A549 (cell line): Measurements from ENCODE around the gene FIBIN.

Experiments used
- CBX2 ChIP-seq: fragments of 200-600 bp; sonication (generic); IDR thresholded peaks from 2 replicates; pipeline ENCODE4 v1.6.1; 2016; ENCODE audit warnings: low read depth, mild to moderate bottlenecking, borderline replicate concordance
- CBX8 ChIP-seq: fragments of 200-600 bp; sonication (generic); IDR thresholded peaks from 2 replicates; pipeline ENCODE4 v1.6.1; 2016
- CEBPB ChIP-seq, 2 experiments: fragments of >200 bp in 1 of 2; sonication (Bioruptor Twin) in 1 of 2; formaldehyde crosslinking in 1 of 2; IDR thresholded peaks; 2 replicates each; pipeline ENCODE4 v1.6.1; 2012 to 2016
- CTCF ChIP-seq: fragments of >200 bp; sonication (Bioruptor Twin); formaldehyde crosslinking; IDR thresholded peaks from 3 replicates; pipeline ENCODE4 v1.5.1; 2016
- EP300 ChIP-seq, 2 experiments: fragments of >200 bp; sonication (Bioruptor Twin); formaldehyde crosslinking; IDR thresholded peaks; 2 replicates in 1 of 2; 3 replicates in 1 of 2; pipeline ENCODE4 v1.6.1; 2016 to 2017
- ESRRA ChIP-seq: fragments of 150-350 bp; IDR thresholded peaks from 2 replicates; pipeline ENCODE4 v1.6.1; 2014; ENCODE audit warnings: mild to moderate bottlenecking, low read length, borderline replicate concordance
- JUN ChIP-seq, 2 experiments: fragments of >200 bp; sonication (Bioruptor Twin); formaldehyde crosslinking; IDR thresholded peaks; 2 replicates in 1 of 2; 3 replicates in 1 of 2; pipeline ENCODE4 v1.6.1; 2016 to 2017
- KDM1A ChIP-seq: fragments of 200-600 bp; sonication (generic); IDR thresholded peaks from 2 replicates; pipeline ENCODE4 v1.6.1; 2016; ENCODE audit warnings: low read depth, mild to moderate bottlenecking
- PBX3 ChIP-seq: IDR thresholded peaks from 2 replicates; pipeline ENCODE4 v1.6.1; 2012
- POLR2A ChIP-seq: IDR thresholded peaks from 2 replicates; pipeline ENCODE4 v1.6.1; 2012; ENCODE audit warnings: mild to moderate bottlenecking, low read length
- REST ChIP-seq: fragments of 200-600 bp; sonication (generic); IDR thresholded peaks from 2 replicates; pipeline ENCODE4 v1.6.1; 2016; ENCODE audit warnings: antibody characterized with exemption, mild to moderate bottlenecking, moderate library complexity
- ZC3H11A ChIP-seq: fragments of 450-650 bp; IDR thresholded peaks from 2 replicates; pipeline ENCODE4 v1.6.1; 2014; ENCODE audit warnings: antibody characterized with exemption, mild to moderate bottlenecking

GRCh38 chr11:26947379-26947844 is 46.5 kb upstream of the FIBIN start:
- TF ChIP-seq CBX8 (no peak), CEBPB (IDR thresholded peaks at IDR 0.05) (no peak), CTCF (no peak), JUN (IDR thresholded peaks at IDR 0.05) (no peak), EP300 (IDR thresholded peaks at IDR 0.05) (no peak), ZC3H11A (no peak), ESRRA (no peak), CBX2 (no peak), PBX3 (no peak), POLR2A (no peak), REST (no peak), KDM1A (no peak)
